ENCODE results near the gene KCNK6.
A peak's percentile ranks its signal among the peaks of the same experiment; 100 is the strongest.

The KCNK6 gene

GRCh38 chr19:38359242-38360021, 39.8 kb downstream of the KCNK6 start:
- Histone ChIP-seq H3K36me3 (replicated peaks; ENCODE audit: insufficient read depth, low read length) (no peaks in the 10 kb centered on the region), H3K4me2 (ENCODE audit: low read depth, low read length) (no peak overlapping the region), H3K4me1 (ENCODE audit: low read length) (no peaks in the 10 kb centered on the region), H3K9me3 (replicated peaks; ENCODE audit: insufficient read depth, low read length) (no peaks in the 10 kb centered on the region), H4K20me1 (ENCODE audit: insufficient read depth, low read length) (no peaks in the 10 kb centered on the region), H3K27me3 (replicated peaks; ENCODE audit: insufficient read depth, low read length) (peaks cover 46% of the 10 kb centered on the region), H3K79me2 (ENCODE audit: low read length) (no peaks in the 10 kb centered on the region), H3F3A (ENCODE audit: insufficient read depth, low read length) (no peaks in the 10 kb centered on the region), H3K4me3 (ENCODE audit: low read length) (no peak overlapping the region), H3K9me2 (replicated peaks; ENCODE audit: insufficient read depth, low read length) (no peaks in the 10 kb centered on the region), H2AFZ (ENCODE audit: low read length) (no peak overlapping the region), H3K27ac (ENCODE audit: low read length) (no peak overlapping the region), H3K9ac (ENCODE audit: low read length) (no peak overlapping the region)
- TF ChIP-seq EZH2phosphoT487 (IDR thresholded peaks at IDR 0.05; ENCODE audit: low read length) (no peak), EZH2 (optimal IDR thresholded peaks at IDR 0.05; ENCODE audit: low read depth, low read length) (no peak), CTCF (IDR thresholded peaks at IDR 0.05; ENCODE audit: low read length) (no peak)
- DNase-seq = no peak

DNA sequence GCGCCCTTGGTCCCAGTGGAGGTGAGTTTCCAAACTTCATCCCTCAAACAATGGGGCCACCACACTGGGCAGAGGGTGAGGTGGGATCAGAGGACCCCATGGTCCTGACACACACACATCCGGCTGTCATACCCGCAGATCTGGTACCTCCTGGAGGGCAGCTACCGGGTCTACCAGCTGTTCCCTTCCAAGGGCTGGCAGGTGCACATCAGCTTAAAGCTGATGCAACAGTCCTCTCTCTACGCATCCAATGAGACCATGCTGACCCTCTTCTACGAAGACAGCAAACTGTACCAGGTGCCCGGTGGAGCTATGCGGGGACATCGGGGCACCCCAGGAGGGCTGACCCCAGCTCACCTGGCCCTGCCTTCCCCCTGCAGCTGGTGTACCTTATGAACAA, 40.7 kb downstream of the KCNK6 start:
- no peaks in the 10 kb centered on the region for H4K20me1 ChIP-seq (ENCODE audit: insufficient read depth, low read length)
- H2AFZ ChIP-seq (ENCODE audit: low read length) = no peak overlapping the region
- H3K79me2 ChIP-seq (ENCODE audit: low read length) = no peaks in the 10 kb centered on the region
- H3K4me3 ChIP-seq (ENCODE audit: low read length) = no peak overlapping the region
- no peaks in the 10 kb centered on the region for H3K9me3 ChIP-seq (replicated peaks; ENCODE audit: insufficient read depth, low read length)
- no peaks in the 10 kb centered on the region for H3K36me3 ChIP-seq (replicated peaks; ENCODE audit: insufficient read depth, low read length)
- no peak overlapping the region for H3K4me2 ChIP-seq (ENCODE audit: low read depth, low read length)
- H3K27me3 ChIP-seq (replicated peaks; ENCODE audit: insufficient read depth, low read length) = peaks cover 54% of the 10 kb centered on the region
- TF ChIP-seq EZH2 (optimal IDR thresholded peaks at IDR 0.05; ENCODE audit: low read depth, low read length) (no peak), EZH2phosphoT487 (IDR thresholded peaks at IDR 0.05; ENCODE audit: low read length) (no peak), CTCF (IDR thresholded peaks at IDR 0.05; ENCODE audit: low read length) (no peak)
- H3K9me2 ChIP-seq (replicated peaks; ENCODE audit: insufficient read depth, low read length) = no peaks in the 10 kb centered on the region
- no peak overlapping the region for H3K27ac ChIP-seq (ENCODE audit: low read length)
- H3K4me1 ChIP-seq (ENCODE audit: low read length) = no peaks in the 10 kb centered on the region
- H3F3A ChIP-seq (ENCODE audit: insufficient read depth, low read length) = no peaks in the 10 kb centered on the region
- H3K9ac ChIP-seq (ENCODE audit: low read length) = no peak overlapping the region
- no peak for DNase-seq

GRCh38 chr19:38360839-38361631, 41.4 kb downstream of the KCNK6 start:
- Histone ChIP-seq H3K4me1 (ENCODE audit: low read length) (no peaks in the 10 kb centered on the region), H3K27ac (ENCODE audit: low read length) (no peak overlapping the region), H3K9me3 (replicated peaks; ENCODE audit: insufficient read depth, low read length) (no peaks in the 10 kb centered on the region), H3K79me2 (ENCODE audit: low read length) (no peaks in the 10 kb centered on the region), H2AFZ (ENCODE audit: low read length) (peak overlapping the region; percentile 38; the same call in 1 of the 2 replicates), H3K27me3 (replicated peaks; ENCODE audit: insufficient read depth, low read length) (peaks cover 59% of the 10 kb centered on the region), H4K20me1 (ENCODE audit: insufficient read depth, low read length) (no peaks in the 10 kb centered on the region), H3K36me3 (replicated peaks; ENCODE audit: insufficient read depth, low read length) (no peaks in the 10 kb centered on the region), H3F3A (ENCODE audit: insufficient read depth, low read length) (no peaks in the 10 kb centered on the region), H3K4me2 (ENCODE audit: low read depth, low read length) (peak overlapping the region; percentile 52; the same call in 1 of the 2 replicates), H3K9ac (ENCODE audit: low read length) (no peak overlapping the region), H3K4me3 (ENCODE audit: low read length) (peak overlapping the region; percentile 56; the same call in 1 of the 2 replicates), H3K9me2 (replicated peaks; ENCODE audit: insufficient read depth, low read length) (no peaks in the 10 kb centered on the region)
- no peak for DNase-seq
- TF ChIP-seq CTCF (IDR thresholded peaks at IDR 0.05; ENCODE audit: low read length) (no peak), EZH2phosphoT487 (IDR thresholded peaks at IDR 0.05; ENCODE audit: low read length) (no peak), EZH2 (optimal IDR thresholded peaks at IDR 0.05; ENCODE audit: low read depth, low read length) (no peak)

Measured in MM.1S (cell line).